Vagina (tissue), 2 donors: ENCODE data around the gene TBC1D4.

ENCODE experiments used
- POLR2A ChIP-seq, 2 donors: fragments of 450-650 bp; IDR thresholded peaks; one replicate each; pipeline ENCODE4 v1.6.1; 2017; ENCODE audit warnings: antibody characterized with exemption in 2 of 2, mild to moderate bottlenecking in 2 of 2, moderate library complexity in 2 of 2
- POLR2AphosphoS5 ChIP-seq, 2 donors: sonication (generic); formaldehyde crosslinking; IDR thresholded peaks; one replicate each; pipeline ENCODE4 v1.9.0; 2017; ENCODE audit warnings: antibody characterized with exemption in 2 of 2, mild to moderate bottlenecking in 2 of 2, low read depth in 1 of 2; ENCODE audit not compliant: insufficient read depth in 1 of 2
- TF ChIP-seq, protein P1 (sequence below), 3 experiments: fragments of 450-650 bp in 2 of 3; fragments of 200-600 bp in 1 of 3; sonication (generic) in 1 of 3; IDR thresholded peaks; one replicate each; pipeline ENCODE4 v1.5.1; 2017 to 2019; ENCODE audit warnings: antibody characterized with exemption in 3 of 3, mild to moderate bottlenecking in 2 of 3, moderate library complexity in 2 of 3

DNA sequence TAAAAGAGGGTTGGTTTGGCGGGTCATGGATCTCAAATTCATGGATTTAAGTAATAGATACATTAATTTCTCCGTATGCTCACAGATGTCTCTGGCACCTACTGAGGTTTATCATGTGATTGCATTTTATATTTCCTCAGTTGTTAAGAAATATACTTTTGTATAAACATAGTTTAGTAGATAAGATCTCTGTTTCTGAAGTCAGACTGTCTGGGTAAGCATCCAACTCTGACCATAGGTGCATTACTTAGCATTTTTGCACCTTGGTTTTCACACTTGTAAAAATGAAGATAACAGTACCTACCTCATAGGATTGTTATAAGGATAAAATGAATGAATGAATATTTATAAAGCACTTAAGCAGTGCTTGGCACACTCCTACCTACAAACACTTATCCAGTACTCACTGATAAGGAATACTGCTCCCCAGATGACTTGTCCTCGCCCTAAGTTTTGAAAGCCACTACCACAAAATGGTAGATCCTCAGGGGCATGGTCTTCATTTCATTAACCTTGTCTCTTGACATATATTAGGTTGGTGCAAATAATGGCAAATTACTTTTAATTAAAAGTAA lies 29.2 kb upstream of the TBC1D4 start:
- TF ChIP-seq, protein P1, sequence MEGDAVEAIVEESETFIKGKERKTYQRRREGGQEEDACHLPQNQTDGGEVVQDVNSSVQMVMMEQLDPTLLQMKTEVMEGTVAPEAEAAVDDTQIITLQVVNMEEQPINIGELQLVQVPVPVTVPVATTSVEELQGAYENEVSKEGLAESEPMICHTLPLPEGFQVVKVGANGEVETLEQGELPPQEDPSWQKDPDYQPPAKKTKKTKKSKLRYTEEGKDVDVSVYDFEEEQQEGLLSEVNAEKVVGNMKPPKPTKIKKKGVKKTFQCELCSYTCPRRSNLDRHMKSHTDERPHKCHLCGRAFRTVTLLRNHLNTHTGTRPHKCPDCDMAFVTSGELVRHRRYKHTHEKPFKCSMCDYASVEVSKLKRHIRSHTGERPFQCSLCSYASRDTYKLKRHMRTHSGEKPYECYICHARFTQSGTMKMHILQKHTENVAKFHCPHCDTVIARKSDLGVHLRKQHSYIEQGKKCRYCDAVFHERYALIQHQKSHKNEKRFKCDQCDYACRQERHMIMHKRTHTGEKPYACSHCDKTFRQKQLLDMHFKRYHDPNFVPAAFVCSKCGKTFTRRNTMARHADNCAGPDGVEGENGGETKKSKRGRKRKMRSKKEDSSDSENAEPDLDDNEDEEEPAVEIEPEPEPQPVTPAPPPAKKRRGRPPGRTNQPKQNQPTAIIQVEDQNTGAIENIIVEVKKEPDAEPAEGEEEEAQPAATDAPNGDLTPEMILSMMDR (IDR thresholded peaks at IDR 0.05), result no peak
- TF ChIP-seq POLR2AphosphoS5 (IDR thresholded peaks at IDR 0.05; ENCODE audit: insufficient read depth in 1 of 2, low read depth in 1 of 2) (no peak), POLR2A (IDR thresholded peaks at IDR 0.05) (no peak)
